Measurements from ENCODE around the gene DCLRE1C.

GRCh38 chr10:14879124-14879927 is 74.6 kb downstream of the DCLRE1C start:
- TF ChIP-seq EZH2 (IDR thresholded peaks at IDR 0.05; ENCODE audit: insufficient read depth, poor library complexity, severe bottlenecking) (no peak), EZH2phosphoT487 (IDR thresholded peaks at IDR 0.05; ENCODE audit: insufficient read depth, low read depth) (no peak)

Data from GM23248 (cell line).